Tongue (tissue), 2 donors: Measurements from ENCODE around the gene AKAP13. TPM values are rescaled to one million over a fixed set of nuclear protein-coding genes. Genes with fewer than 3 reads are reported as not detected.
"Not testable (repeated sequence)": the region's sequence is repeated elsewhere in the genome, so short reads cannot be mapped to it uniquely, and the experiment has no call there.

Experiments
- DNase-seq: peaks from one replicate; pipeline ENCODE4 v3.0.0-alpha.2; 2015
- total RNA-seq: library from RNA; depleted of rRNA; stranded (reverse); fragments of >200 nt; gene quantifications from one replicate; pipeline ENCODE4 v1.2.3, GENCODE V29; 2014

Gene AKAP13
- total RNA-seq, 1 donor from 2014 or later, result 192 TPM

- DNase-seq, result no peak
Measured at GRCh38 chr15:85625166-85625830, 244.9 kb downstream of the AKAP13 start.

DNA sequence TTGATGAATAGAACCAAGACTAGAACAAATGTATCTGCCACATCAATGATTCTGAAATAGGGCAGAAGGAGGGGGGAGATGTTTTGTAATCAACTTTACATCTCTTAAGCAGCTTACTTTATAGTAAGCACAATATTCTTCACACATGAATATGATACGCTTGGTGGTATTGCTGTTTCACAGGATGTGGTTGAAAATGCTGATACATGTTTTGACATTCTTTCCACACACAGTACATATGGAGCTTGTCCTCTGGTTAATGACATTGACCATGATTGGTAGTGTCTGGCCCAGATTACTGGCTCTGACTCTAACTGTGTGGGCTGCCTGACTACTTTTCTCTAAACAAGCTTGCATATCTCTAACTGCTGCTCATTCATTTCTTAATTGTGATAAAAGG is 245.5 kb downstream of the AKAP13 start:
- DNase-seq, result no peak

DNA sequence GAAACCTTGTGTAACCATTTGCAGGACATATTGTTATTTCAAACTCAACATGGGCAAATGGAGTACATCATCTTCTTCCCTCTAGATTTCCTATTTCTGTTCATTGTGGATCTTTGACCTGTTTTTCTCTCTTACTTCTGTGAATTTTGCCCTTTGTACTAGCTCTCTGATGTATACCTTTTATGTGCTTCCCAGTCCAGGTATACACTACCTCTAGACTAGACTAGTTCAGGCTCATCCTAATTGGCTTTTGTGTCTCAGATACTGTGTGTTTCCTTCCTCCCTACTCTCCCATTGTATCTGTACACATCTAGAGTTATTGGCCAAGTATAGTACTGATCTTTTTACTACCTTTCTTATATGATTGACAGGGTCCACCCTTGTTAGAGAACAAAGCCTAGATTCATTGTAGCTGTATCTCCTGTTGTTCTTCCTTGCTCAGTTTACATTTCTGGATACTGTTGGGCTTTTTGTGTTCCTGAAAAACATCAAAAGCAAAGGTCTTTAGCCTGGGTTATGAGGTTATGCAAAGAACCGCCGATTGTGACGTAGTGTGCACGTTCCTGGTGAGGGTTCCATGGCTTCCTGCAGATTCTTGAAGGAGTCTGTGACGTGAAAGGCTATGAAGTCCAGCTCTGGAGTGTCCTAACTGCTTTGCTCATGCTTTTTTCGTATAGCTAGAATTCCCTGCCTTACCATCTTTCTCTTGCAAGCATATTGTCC is 247.0 kb downstream of the AKAP13 start:
- no peak for DNase-seq

- no peak for DNase-seq
Measured at GRCh38 chr15:85630311-85630710, 249.9 kb downstream of the AKAP13 start.

DNA sequence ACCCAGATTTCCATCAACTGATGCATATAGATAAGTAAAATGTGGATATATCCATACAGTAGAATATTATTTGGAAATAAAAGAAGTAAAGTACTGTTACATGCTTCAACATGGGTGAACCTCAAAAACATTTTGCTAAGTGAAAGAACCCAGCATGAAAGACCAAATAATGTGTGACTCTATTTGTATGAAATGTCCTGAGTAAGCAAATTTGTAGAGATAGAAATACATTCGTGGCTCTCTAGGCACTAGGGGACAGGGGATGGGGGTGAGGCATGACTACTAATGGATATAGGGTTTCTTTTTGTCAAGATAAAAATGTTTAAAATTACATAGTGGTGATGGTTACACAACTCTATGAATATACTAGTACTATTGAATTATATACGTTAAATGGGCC is 250.6 kb downstream of the AKAP13 start:
- DNase-seq, result no peak

GRCh38 chr15:85632014-85632413 is 251.6 kb downstream of the AKAP13 start:
- DNase-seq, result no peak

DNA sequence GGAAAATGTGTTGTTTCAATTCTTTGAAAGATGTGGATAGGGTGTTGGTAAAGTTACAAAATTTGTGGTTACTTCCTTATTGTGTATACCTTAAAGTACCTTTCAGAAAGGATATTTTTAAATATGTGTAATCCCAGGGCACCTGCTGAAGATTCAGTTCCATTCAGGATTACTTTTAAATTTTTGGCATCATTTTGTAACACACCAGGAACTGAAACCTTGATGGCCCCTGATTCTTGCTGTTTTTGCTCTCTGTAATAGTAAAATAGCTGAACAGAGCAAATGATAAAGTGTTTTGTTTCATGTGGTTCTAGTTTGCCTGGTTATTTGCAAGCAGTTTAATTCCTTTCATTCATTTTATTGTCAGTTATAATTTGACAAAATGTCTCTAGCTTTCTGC is 253.5 kb downstream of the AKAP13 start:
- DNase-seq, result no peak

- DNase-seq, result no peak
Measured at GRCh38 chr15:85636351-85636750, 255.9 kb downstream of the AKAP13 start.

GRCh38 chr15:85639752-85640381 is 259.5 kb downstream of the AKAP13 start:
- no peak for DNase-seq

- no peak for DNase-seq
Measured at GRCh38 chr15:85642065-85642692, 261.8 kb downstream of the AKAP13 start.

- peak; percentile 96 for DNase-seq
Measured at GRCh38 chr15:85642693-85643066, 262.3 kb downstream of the AKAP13 start.

- no peak for DNase-seq
Measured at GRCh38 chr15:85646538-85647091, 266.2 kb downstream of the AKAP13 start.

DNA sequence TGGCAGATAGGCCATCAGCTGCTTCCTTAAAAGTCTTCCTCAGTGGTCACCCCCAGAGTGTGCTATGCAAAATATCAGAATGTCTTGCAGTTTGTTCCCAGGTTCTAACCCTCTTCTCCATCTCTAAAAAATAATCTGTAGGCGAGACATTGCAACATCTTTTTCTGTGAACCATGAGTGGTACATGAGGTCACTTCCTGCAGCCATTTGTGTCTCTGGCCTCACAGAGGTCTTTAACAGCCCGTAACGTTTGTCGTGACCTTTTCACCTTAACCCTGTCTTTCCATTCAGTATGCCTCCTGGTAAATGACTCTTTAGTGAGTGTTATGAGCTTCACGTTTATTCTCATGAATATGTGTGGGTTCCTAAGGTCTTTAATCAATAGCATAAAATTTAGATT is 269.0 kb downstream of the AKAP13 start:
- no peak for DNase-seq

GRCh38 chr15:85651548-85651947 is 271.1 kb downstream of the AKAP13 start:
- peak; percentile 62 for DNase-seq

DNA sequence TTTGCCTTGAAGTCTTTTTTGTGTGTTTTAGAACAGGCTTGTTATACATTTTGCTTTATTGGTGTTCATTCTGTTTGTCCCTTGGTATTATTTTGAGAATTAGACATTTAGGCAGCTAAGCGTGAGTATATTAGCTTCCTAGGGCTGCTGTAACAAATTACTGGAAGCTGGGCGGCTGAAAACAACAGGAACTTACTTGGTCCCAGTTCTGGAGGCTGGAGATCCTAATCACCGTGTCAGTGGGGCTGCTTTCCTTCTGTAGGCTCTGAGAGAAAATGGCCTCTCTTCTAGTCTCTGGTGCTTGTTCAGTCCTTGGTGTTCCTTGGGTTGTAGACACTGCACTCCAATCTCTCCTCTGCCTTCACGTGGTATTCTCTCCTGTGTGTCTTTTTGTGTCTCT is 272.1 kb downstream of the AKAP13 start:
- no peak for DNase-seq

- no peak for DNase-seq
Measured at GRCh38 chr15:85657132-85657531, 276.7 kb downstream of the AKAP13 start.

DNA sequence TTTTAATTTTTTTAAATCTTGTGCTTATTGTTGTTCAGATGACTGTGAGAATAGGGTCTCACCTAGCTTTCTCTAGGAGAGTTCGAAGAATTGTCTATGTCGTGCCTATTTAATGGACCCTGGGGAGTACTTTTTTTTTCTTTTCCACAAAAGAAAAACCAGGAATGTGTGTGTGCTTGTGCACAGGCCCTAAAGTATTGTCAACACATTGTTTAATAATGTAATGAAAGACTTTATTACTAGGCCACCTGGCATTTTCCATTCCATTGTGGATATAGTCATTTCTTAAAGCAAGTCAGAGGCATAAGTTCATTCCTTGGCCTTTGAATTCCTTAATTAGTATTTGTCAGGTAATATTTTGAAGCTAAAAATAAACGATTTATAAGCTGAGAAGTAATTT is 278.4 kb downstream of the AKAP13 start:
- DNase-seq, result no peak

DNA sequence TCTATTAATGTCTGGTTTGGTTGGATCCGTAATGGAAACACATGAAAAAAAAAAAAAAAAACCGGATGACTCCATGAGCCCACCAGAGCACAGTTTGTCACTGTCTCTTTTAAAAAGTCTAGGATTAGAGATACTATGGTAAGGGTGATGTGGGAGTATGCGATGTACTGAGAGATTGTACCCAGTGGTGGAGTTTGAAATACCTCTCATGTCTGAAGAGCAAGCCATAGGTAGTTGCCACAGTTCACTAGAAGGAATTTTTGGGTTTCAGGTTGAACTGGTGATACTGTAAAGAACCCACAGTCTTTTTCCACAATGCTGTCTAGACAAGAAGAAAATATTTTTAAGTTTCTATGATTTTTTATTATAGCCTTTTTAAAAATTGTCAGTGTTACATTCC is 281.5 kb downstream of the AKAP13 start:
- no peak for DNase-seq

- DNase-seq, result not testable (repeated sequence)
Measured at GRCh38 chr15:85665677-85666076, 285.3 kb downstream of the AKAP13 start.

GRCh38 chr15:85667491-85668424 is 287.4 kb downstream of the AKAP13 start:
- peak; percentile 94 for DNase-seq

- no peak for DNase-seq
Measured at GRCh38 chr15:85671156-85671555, 290.8 kb downstream of the AKAP13 start.
